SK-N-SH treated with all-trans-retinoic acid at 6 μM for 48 hours (cell line): ENCODE measurements around the gene RCOR1.

Source experiments
- BACH2 ChIP-seq: fragments of 250-450 bp; sonication (Bioruptor Pico); IDR thresholded peaks from 2 replicates; pipeline ENCODE4 v1.9.0; 2021; ENCODE audit warnings: mild to moderate bottlenecking, borderline replicate concordance
- ISL1 ChIP-seq: fragments of 250-450 bp; sonication (Bioruptor Pico); IDR thresholded peaks from 2 replicates; pipeline ENCODE4 v2.1.2; 2022; ENCODE audit warnings: mild to moderate bottlenecking, moderate library complexity
- PATZ1 ChIP-seq: fragments of 250-450 bp; sonication (Bioruptor Pico); IDR thresholded peaks from 2 replicates; pipeline ENCODE4 v1.8.0; 2020; ENCODE audit warnings: mild to moderate bottlenecking, moderate library complexity, borderline replicate concordance
- RARB ChIP-seq: fragments of 250-450 bp; sonication (Bioruptor Pico); IDR thresholded peaks from 2 replicates; pipeline ENCODE4 v1.8.0; 2021; ENCODE audit warnings: mild to moderate bottlenecking, moderate library complexity
- TCF4 ChIP-seq: fragments of 250-450 bp; sonication (Bioruptor Pico); IDR thresholded peaks from 2 replicates; pipeline ENCODE4 v1.8.0; 2021; ENCODE audit warnings: mild to moderate bottlenecking, moderate library complexity, borderline replicate concordance
- ZNF565 ChIP-seq: fragments of 450-650 bp; formaldehyde crosslinking; conservative IDR thresholded peaks from 2 replicates; pipeline ENCODE4 v1.5.0; 2020; ENCODE audit warnings: low read depth, mild to moderate bottlenecking, moderate library complexity
- TF ChIP-seq, protein P1 (sequence below): fragments of 250-450 bp; sonication (Bioruptor Pico); IDR thresholded peaks from 2 replicates; pipeline ENCODE4 v1.8.0; 2021; ENCODE audit warnings: low read depth, mild to moderate bottlenecking, moderate library complexity, borderline replicate concordance

DNA sequence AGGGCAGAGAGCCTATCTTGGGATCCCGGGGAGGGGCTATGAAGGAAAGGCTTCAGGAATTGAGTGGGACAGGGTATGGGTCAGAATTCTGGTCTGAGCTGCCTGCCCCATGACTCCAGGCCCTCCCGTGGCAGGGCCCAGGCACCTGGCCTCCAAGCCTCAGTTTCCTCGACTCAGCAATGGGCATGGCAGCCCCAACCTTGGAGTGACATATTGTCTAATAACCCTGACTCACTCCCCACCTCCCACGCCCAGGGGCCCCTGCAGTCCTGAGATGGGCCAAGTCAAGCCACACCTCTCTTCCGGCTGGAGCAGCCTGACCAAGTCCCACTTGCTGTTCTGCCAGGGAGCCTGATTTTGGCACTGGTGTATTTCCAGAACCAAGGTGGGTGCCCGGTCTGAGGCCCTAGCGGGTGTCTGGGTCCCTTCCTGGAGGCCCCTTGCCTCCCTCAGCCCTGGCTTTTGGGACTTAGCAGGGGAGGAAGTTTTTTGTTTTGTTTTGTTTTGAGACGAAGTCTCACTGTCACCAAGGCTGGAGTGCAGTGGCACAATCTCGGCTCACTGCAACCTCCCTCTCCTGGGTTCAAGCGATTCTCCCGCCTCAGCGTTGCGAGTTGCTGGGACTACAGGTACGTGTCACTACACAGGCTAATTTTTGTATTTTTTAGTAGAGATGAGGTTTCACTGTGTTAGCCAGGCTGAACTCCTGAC lies 40.3 kb upstream of the RCOR1 start:
- TF ChIP-seq RARB (CRISPR knock-in tag) = no peak
- TF ChIP-seq ISL1 (CRISPR knock-in tag) = no peak
- TF ChIP-seq, protein P1, sequence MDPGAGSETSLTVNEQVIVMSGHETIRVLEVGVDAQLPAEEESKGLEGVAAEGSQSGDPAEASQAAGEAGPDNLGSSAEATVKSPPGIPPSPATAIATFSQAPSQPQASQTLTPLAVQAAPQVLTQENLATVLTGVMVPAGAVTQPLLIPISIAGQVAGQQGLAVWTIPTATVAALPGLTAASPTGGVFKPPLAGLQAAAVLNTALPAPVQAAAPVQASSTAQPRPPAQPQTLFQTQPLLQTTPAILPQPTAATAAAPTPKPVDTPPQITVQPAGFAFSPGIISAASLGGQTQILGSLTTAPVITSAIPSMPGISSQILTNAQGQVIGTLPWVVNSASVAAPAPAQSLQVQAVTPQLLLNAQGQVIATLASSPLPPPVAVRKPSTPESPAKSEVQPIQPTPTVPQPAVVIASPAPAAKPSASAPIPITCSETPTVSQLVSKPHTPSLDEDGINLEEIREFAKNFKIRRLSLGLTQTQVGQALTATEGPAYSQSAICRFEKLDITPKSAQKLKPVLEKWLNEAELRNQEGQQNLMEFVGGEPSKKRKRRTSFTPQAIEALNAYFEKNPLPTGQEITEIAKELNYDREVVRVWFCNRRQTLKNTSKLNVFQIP (CRISPR knock-in tag) = no peak
- no peak for TF ChIP-seq ZNF565
- TF ChIP-seq BACH2 (CRISPR knock-in tag) = no peak
- TF ChIP-seq PATZ1 (CRISPR knock-in tag) = no peak
- TF ChIP-seq TCF4 = no peak
